ENCODE measurements around the gene RAPSN.

Gene RAPSN

GRCh38 chr11:47461876-47462275, 12.9 kb upstream of the RAPSN start:
- no peak for DNase-seq

- DNase-seq = no peak
Observed at GRCh38 chr11:47460571-47461235, 11.8 kb upstream of the RAPSN start.

- DNase-seq = peak; percentile 46
Observed at GRCh38 chr11:47454258-47454671, 5.3 kb upstream of the RAPSN start.

- no peak for DNase-seq
Observed at GRCh38 chr11:47453365-47453764, 4.4 kb upstream of the RAPSN start.

GRCh38 chr11:47451990-47452389, 3.1 kb upstream of the RAPSN start:
- DNase-seq = no peak

GRCh38 chr11:47451436-47451835, 2.5 kb upstream of the RAPSN start:
- DNase-seq = no peak

- no peak for DNase-seq
Observed at GRCh38 chr11:47449541-47449940, 605 bp upstream of the RAPSN start.

GRCh38 chr11:47447906-47448305, 1.0 kb downstream of the RAPSN start:
- DNase-seq = no peak

GRCh38 chr11:47446833-47447232, 2.1 kb downstream of the RAPSN start:
- DNase-seq = no peak

GRCh38 chr11:47445840-47446239, 3.1 kb downstream of the RAPSN start:
- DNase-seq = no peak

GRCh38 chr11:47443817-47444216, 5.1 kb downstream of the RAPSN start:
- no peak for DNase-seq

- peak; percentile 83 for DNase-seq
Observed at GRCh38 chr11:47443028-47443700, 5.8 kb downstream of the RAPSN start.

- no peak for DNase-seq
Observed at GRCh38 chr11:47442514-47442913, 6.4 kb downstream of the RAPSN start.

- no peak for DNase-seq
Observed at GRCh38 chr11:47441421-47441820, 7.5 kb downstream of the RAPSN start.

GRCh38 chr11:47440054-47440476, 8.9 kb downstream of the RAPSN start:
- no peak for DNase-seq

- DNase-seq = no peak
Observed at GRCh38 chr11:47438721-47439120, 10.2 kb downstream of the RAPSN start.

GRCh38 chr11:47437746-47438418, 11.1 kb downstream of the RAPSN start:
- DNase-seq = no peak

GRCh38 chr11:47437218-47437745, 11.7 kb downstream of the RAPSN start:
- no peak for DNase-seq

GRCh38 chr11:47436726-47437125, 12.2 kb downstream of the RAPSN start:
- no peak for DNase-seq

- no peak for DNase-seq
Observed at GRCh38 chr11:47435687-47436086, 13.2 kb downstream of the RAPSN start.

GRCh38 chr11:47434011-47434786, 14.7 kb downstream of the RAPSN start:
- no peak for DNase-seq

- no peak for DNase-seq
Observed at GRCh38 chr11:47433157-47433556, 15.8 kb downstream of the RAPSN start.
